Ascending aorta (tissue), 2 donors: ENCODE data around the gene AHNAK2. TPM values are rescaled to one million over a fixed set of nuclear protein-coding genes. Genes with fewer than 3 reads are reported as not detected.

Experiments
- DNase-seq, 2 donors: peaks; one replicate each; pipeline ENCODE4 v3.0.0-alpha.2; 2019; ENCODE audit warnings: low spot score in 2 of 2
- H3K27ac ChIP-seq, 2 donors: fragments of 200-600 bp; sonication (generic); one replicate each; pipeline ENCODE4 v1.5.1; 2016 to 2017; ENCODE audit warnings: mild to moderate bottlenecking in 1 of 2
- H3K27me3 ChIP-seq: fragments of 200-600 bp; sonication (generic); one replicate; pipeline ENCODE4 v1.5.1; 2017
- H3K36me3 ChIP-seq, 2 donors: fragments of 200-600 bp; sonication (generic); one replicate each; pipeline ENCODE4 v1.5.1; 2016
- H3K4me1 ChIP-seq, 2 donors: fragments of 200-600 bp; sonication (generic); one replicate each; pipeline ENCODE4 v1.5.1; 2016 to 2017; ENCODE audit warnings: mild to moderate bottlenecking in 1 of 2
- H3K4me3 ChIP-seq, 2 donors: fragments of 200-600 bp; sonication (generic); one replicate each; pipeline ENCODE4 v1.5.1; 2016 to 2017; ENCODE audit warnings: mild to moderate bottlenecking in 1 of 2
- H3K9me3 ChIP-seq, 2 donors: fragments of 200-600 bp; sonication (generic); one replicate each; pipeline ENCODE4 v1.5.1; 2016
- CTCF ChIP-seq, 3 experiments: fragments of 200-600 bp in 2 of 3; fragments of 450-650 bp in 1 of 3; sonication (generic) in 2 of 3; IDR thresholded peaks; one replicate each; pipeline ENCODE4 v1.5.1; 2016 to 2019; ENCODE audit warnings: antibody characterized with exemption in 3 of 3, mild to moderate bottlenecking in 1 of 3, moderate library complexity in 1 of 3
- intact Hi-C: fragments of 100-400 bp; cut with DNase I; formaldehyde crosslinking; loops from one replicate; pipeline ENCODE4 v1.15.1; 2023
- total RNA-seq: library from RNA; depleted of rRNA; stranded (reverse); fragments of >200 nt; gene quantifications from one replicate; pipeline ENCODE4 v1.1.0, GENCODE V29; 2016

AHNAK2 gene
- total RNA-seq, 1 donor from 2014 or later = 35.5 TPM

GRCh38 chr14:105010106-105010505, 31.9 kb upstream of the AHNAK2 start:
- intact Hi-C loops = no loop called here
- Histone ChIP-seq H3K4me1 (peaks cover 0 to 8% of the 10 kb centered on the region in 2 donors), H3K36me3 (peaks cover 17 to 26% of the 10 kb centered on the region in 2 donors), H3K9me3 (no peaks in the 10 kb centered on the region), H3K27ac (no peak overlapping the region), H3K4me3 (no peak overlapping the region), H3K27me3 (no peaks in the 10 kb centered on the region)
- no peak for DNase-seq
- TF ChIP-seq CTCF (IDR thresholded peaks at IDR 0.05) = no peak

- no peaks in the 10 kb centered on the region for H3K27me3 ChIP-seq
- H3K27ac ChIP-seq = no peak overlapping the region
- no peak for DNase-seq
- H3K9me3 ChIP-seq = no peaks in the 10 kb centered on the region
- intact Hi-C loops = no loop called here
- no peak overlapping the region for H3K4me3 ChIP-seq
- H3K36me3 ChIP-seq = peaks cover 17 to 26% of the 10 kb centered on the region in 2 donors
- peaks cover 0 to 3% of the 10 kb centered on the region in 2 donors for H3K4me1 ChIP-seq
- TF ChIP-seq CTCF (IDR thresholded peaks at IDR 0.05) = no peak
Measured at GRCh38 chr14:105007593-105008264, 29.6 kb upstream of the AHNAK2 start.

- Histone ChIP-seq H3K4me1 (no peaks in the 10 kb centered on the region), H3K36me3 (peaks cover 17 to 26% of the 10 kb centered on the region in 2 donors), H3K27ac (no peak overlapping the region), H3K27me3 (no peaks in the 10 kb centered on the region), H3K9me3 (no peaks in the 10 kb centered on the region), H3K4me3 (no peak overlapping the region)
- intact Hi-C loops = no loop called here
- no peak for DNase-seq
- TF ChIP-seq CTCF (IDR thresholded peaks at IDR 0.05) = no peak
Measured at GRCh38 chr14:105006831-105007592, 28.8 kb upstream of the AHNAK2 start.

- no peak for TF ChIP-seq CTCF (IDR thresholded peaks at IDR 0.05)
- intact Hi-C loops = no loop called here
Measured at GRCh38 chr14:105005929-105006830, 28.0 kb upstream of the AHNAK2 start.

GRCh38 chr14:105005329-105005928, 27.3 kb upstream of the AHNAK2 start:
- no peaks in the 10 kb centered on the region for H3K9me3 ChIP-seq
- no peak overlapping the region for H3K4me3 ChIP-seq
- H3K27me3 ChIP-seq = no peaks in the 10 kb centered on the region
- TF ChIP-seq CTCF (IDR thresholded peaks at IDR 0.05) = no peak
- peaks cover 13 to 17% of the 10 kb centered on the region in 2 donors for H3K36me3 ChIP-seq
- intact Hi-C loops = no loop called here
- H3K4me1 ChIP-seq = no peaks in the 10 kb centered on the region
- DNase-seq = no peak
- H3K27ac ChIP-seq = no peak overlapping the region

More at GRCh38 chr14:105005929-105006830, 28.0 kb upstream of the AHNAK2 start:
- H3K27ac ChIP-seq = no peak overlapping the region
- H3K36me3 ChIP-seq = peaks cover 17 to 25% of the 10 kb centered on the region in 2 donors
- no peak overlapping the region for H3K4me3 ChIP-seq
- DNase-seq = no peak
- no peaks in the 10 kb centered on the region for H3K4me1 ChIP-seq
- no peaks in the 10 kb centered on the region for H3K27me3 ChIP-seq
- H3K9me3 ChIP-seq = no peaks in the 10 kb centered on the region
